Endometrial microvascular endothelial cells (primary cell): ENCODE results near the gene NOD2. TPM values are rescaled to one million over a fixed set of nuclear protein-coding genes. Genes with fewer than 3 reads are reported as not detected.

ENCODE experiments used
- in situ Hi-C: cut with HindIII; loops from 2 replicates; pipeline ENCODE4 v1.10.0; 2017; ENCODE audit warnings: low sequenced_read_pairs, low pct_unique_long_range_greater_than_20kb; ENCODE audit errors: inconsistent ontology term
- total RNA-seq: library from RNA; depleted of rRNA; stranded (reverse); fragments of >200 nt; gene quantifications from one replicate; pipeline ENCODE4 v1.2.3, GENCODE V29; 2015; ENCODE audit errors: inconsistent ontology term

NOD2 gene
- total RNA-seq, 1 donor from 2014 or later, result 1.9 TPM

- in situ Hi-C loops, result no loop called here
These were observed 7.8 kb upstream of the NOD2 start for GRCh38 chr16:50685462-50686063.

DNA sequence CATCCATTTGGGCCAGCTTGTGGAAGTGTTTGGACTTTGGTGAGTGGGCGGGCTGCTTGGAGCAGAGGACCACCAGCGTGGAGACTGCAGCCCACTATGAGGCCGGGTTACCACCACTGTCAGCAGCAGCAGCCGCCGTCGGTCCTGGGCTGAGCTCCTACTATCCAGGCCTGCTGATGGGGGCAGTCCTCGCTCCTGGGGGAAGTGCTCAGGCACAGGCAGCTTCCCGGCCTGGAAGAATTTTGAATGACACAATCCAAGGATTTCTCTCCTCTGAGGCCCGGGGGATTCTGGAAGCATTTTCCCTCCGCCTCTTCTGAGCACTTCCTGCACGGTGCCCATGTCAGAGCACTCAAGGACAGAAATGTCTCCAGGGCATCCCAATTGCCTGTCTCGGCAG is 5.3 kb upstream of the NOD2 start:
- in situ Hi-C loops, result no loop called here

DNA sequence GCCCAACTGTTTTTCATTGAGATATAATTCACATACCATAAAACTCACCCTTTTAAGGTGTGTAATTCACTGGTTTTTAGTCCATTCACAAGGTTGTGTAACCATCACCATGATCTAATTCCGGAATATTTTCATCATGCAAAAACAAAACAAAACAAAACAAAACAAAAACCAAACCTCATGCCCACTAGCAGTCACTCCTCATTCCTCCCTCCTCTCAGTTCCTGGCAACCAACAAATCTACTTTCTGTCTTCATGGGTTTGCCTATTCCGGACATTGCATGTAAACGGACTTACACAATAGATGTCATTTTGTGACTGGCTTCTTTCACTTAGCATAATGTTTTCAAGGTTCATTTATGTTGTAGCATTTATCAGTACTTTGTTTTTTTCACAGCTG is 4.5 kb upstream of the NOD2 start:
- in situ Hi-C loops, result no loop called here

- in situ Hi-C loops, result no loop called here
These were observed 3.2 kb upstream of the NOD2 start for GRCh38 chr16:50690177-50690576.

DNA sequence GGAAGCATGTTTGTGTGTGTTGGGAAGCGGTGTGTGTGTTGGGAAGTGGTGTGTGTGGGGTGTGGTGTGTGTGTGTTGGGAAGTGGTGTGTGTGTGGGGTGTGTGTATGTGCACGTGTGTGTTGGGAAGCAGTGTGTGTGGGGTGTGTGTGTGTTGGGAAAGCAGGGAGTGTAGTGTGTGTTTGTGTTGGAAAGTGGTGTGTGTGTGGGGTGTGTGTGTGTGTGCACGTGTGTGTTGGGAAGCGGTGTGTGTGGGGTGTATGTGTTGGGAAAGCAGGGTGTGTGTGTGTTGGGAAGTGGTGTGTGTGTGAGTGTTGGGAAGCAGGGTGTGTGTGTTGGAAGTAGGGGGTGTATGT is 785 bp upstream of the NOD2 start:
- in situ Hi-C loops, result no loop called here

DNA sequence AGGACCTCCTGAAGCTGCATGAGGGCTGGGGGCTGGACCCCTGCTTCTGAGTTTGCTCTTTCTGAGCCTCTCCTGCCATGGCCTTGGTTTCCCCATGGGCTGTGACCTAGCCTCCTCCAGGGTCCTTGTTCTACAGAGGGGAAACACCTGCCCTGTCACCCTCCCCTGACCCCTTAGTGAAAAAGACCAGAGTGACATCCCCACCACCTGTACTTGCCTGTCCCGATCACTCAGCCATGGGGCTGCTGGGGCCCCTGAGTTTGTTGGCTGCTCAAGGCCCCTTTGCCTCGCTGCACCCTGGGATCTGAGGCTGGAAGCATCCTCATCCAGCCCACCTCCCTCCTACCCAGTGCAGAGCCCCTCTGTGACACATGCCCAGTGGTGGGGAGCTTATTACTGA is 800 bp downstream of the NOD2 start:
- in situ Hi-C loops, result no loop called here

DNA sequence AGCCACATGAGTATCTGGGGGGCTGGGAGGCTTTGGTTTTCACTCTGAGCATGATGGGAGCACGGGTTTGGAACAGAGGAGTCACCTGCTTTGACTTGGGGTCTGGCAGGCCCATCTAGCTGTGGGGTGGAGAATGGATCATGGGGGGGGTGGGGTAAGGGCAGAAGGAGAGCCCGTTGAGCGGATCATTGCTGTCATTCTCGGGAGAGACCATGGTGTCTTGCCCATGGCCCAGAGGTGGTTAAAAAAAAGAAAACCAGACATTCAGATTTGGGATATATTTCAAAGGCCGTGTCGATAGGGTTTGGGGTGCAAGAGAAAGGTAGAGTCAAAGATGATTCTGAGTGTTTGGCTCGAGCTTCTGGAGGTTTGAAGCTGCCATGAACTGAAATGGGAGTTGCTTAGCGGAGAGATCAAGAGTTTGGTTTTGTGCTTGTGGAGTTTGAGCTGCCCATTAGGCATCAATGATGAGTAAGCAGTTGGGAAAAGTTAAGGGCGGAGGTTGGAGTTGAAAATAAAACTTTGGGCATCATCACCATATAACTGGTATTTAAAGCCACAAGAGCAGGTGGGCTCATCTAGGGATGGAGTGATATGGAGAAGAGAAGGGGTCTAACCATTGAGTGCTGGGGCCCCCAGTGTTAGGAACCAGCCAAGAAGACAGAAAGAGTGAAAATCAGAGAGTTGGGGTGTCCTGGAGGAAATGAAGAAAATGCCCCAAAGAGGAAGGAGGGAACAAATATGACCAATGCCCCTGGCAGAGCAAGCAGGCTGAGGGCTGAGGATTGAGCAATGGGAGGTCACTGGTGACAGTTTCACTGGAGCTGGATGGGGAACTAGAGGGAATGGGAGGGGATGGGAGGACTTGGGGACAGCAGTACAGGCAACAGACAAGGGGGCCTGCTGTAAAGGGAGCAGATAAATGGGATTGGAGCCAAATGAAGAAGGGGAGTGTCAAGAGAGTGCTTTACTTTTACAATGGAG is 1.9 kb downstream of the NOD2 start:
- in situ Hi-C loops, result no loop called here

DNA sequence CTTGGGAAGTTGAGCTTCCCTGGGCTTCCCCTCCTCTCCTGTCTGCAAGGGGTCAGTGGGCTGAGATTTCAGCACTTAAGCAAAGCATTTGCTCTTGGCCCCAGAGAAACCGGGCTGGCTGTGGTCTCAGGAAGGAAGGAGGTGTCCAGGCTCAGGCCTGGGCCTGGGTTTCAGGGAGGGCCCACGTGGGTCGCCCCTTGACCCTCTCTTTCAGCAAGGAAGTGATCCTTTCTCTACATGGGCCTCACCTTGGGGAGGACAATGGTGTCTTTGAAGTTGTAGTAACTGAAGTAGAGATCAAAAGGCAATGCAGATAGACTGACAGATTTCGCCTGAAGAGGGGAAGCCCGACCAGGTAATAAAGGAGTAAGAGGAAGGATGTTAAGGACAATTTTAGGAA is 2.7 kb downstream of the NOD2 start:
- in situ Hi-C loops, result no loop called here

DNA sequence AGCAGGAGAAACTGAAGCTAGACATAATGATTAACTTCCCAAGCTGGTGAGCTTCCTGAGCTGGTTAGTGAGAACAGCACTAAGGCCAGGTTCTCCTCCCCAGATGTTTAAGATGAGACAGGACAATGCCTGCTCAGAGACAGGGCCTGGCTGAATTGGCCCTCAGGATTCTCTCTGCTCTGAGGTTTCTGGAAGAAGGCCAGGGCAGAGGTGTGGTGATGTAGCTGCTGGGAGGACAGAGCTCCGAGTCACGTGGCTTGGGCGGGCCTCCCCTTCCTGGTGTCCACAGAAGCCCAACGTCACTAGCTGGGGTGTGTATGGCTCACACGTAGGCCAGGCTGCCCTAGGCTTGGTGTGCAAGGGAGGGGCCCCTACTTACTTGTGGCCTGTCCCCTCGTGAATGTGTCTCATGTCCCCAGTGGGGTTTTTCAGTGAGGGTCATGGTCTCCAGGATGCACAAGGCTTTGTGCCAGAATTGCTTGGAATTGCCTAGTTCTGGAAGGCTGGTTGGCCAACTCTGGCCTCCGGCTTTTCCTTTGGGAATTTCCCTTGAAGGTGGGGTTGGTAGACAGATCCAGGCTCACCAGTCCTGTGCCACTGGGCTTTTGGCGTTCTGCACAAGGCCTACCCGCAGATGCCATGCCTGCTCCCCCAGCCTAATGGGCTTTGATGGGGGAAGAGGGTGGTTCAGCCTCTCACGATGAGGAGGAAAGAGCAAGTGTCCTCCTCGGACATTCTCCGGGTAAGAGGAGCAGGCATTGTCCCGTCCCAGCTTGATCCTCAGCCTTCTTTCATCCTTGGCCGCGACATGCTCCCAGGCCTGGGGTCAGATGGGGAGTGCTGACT is 3.4 kb downstream of the NOD2 start:
- in situ Hi-C loops, result no loop called here

- in situ Hi-C loops, result no loop called here
These were observed 4.0 kb downstream of the NOD2 start for GRCh38 chr16:50697421-50697715.

DNA sequence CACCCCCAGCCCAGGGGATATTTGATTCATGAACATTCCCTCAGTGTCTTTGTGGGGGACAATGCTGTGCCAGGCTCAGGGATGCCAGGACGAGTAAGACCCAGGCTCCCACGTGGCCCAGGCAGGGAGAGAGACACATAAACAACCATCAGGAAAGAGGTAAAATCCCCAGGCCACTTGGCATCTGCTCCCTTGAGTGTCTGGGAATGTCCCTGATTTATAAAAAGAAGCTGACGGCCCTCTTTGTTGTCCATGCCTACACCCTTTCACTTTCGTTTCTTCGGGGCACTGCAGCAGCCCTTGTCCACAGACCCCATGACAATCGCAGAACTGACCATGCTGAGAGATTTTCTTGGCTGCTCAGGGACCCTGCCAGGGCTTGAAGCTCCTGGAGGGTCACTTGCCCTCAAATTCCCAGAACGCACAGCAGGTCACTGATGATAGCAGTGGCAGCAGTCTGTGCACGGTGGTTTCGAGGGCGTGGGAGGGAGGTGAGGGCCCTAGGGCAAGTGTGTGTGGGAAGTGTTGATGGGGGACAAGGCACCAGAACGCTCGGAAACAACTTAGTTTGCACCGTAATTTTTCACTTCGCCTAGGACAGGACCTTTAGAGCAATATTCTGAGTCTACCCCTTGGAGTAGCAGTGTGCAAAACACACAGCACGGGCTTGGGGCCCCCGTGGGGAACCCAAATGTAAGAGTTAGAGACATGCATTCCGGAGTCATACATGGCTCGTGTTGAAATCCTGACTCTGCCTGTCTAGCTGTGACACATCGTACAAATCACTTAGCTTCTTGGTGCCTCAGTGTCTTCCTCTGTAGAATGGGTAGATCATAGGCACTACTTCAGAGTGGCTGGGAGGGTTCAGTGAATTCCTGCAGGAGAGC is 4.7 kb downstream of the NOD2 start:
- in situ Hi-C loops, result no loop called here

DNA sequence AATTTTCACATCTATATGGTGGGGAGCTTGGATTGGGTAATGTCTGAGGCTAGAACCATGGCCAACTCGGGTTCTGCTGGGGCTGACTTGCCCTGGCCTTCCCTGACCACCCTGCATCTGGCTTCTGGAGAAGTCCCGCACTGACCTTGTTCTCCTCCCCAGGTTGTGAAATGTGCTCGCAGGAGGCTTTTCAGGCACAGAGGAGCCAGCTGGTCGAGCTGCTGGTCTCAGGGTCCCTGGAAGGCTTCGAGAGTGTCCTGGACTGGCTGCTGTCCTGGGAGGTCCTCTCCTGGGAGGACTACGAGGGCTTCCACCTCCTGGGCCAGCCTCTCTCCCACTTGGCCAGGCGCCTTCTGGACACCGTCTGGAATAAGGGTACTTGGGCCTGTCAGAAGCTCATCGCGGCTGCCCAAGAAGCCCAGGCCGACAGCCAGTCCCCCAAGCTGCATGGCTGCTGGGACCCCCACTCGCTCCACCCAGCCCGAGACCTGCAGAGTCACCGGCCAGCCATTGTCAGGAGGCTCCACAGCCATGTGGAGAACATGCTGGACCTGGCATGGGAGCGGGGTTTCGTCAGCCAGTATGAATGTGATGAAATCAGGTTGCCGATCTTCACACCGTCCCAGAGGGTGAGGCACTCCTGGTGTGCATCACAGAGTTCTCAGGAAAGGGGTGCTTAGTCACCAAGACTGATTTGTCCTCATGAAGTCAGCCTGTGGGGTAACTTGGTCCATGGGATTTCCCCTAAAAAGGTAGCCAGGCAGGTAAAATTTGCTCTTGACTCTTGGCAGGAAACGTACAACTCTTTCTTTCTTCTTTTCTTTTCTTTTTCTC is 6.1 kb downstream of the NOD2 start:
- in situ Hi-C loops, result no loop called here

GRCh38 chr16:50702725-50703124 is 9.3 kb downstream of the NOD2 start:
- in situ Hi-C loops, result no loop called here

GRCh38 chr16:50704245-50704644 is 10.8 kb downstream of the NOD2 start:
- in situ Hi-C loops, result no loop called here

DNA sequence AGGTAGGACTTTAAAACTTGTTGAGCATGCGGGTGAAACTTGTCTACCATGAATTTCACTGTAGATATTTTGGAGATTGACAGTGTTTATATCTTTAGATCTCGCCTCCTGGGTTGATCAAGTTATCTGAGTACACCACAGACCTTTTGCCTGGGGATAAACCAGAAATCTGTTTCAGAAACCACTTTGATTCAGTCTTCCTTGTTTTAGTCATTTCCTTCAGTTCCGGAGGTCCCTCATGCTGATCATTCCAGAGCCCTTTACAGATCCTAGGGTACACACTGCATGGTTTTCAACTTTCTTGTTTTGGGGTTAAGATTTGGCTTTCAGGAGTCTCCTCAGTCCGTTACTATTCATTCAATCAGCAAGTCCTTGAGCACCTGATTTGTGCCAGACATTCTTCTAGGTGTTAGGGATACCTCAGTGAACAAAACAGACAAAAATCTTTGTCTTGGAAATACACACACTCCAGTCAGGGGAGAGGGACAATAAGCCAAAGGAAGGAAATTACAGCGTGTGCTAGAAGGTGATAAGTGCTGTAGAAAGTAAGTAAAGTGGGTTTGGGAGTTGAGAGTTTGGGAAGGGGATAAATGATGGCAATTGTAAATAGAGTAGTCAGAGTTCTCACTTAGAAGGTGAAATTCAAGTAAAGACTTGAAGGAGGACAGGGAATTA is 12.2 kb downstream of the NOD2 start:
- in situ Hi-C loops, result no loop called here

DNA sequence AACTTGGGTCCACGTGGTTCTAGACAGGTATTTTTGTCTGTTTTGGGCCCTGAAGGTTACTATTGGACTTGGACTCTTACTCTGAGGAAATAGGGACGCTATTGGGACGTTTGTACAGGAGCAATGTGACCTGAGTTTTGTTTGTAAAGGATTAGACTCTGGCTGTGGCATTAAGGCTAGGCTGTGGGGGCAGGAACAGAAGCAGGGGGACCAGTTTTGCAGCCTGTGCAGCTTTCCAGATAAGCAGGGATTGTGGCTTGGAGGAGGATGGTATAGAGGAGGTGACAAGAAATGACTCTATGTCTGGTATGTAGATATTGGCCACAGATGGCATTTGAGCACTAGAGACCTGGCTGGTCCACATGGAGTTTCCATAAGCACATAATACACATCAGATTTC is 12.8 kb downstream of the NOD2 start:
- in situ Hi-C loops, result no loop called here

GRCh38 chr16:50708373-50709060 is 15.1 kb downstream of the NOD2 start:
- in situ Hi-C loops, result no loop called here
